ENCODE measurements around the gene NPBWR2. TPM values are rescaled to one million over a fixed set of nuclear protein-coding genes. Genes with fewer than 3 reads are reported as not detected.

The NPBWR2 gene, protein sequence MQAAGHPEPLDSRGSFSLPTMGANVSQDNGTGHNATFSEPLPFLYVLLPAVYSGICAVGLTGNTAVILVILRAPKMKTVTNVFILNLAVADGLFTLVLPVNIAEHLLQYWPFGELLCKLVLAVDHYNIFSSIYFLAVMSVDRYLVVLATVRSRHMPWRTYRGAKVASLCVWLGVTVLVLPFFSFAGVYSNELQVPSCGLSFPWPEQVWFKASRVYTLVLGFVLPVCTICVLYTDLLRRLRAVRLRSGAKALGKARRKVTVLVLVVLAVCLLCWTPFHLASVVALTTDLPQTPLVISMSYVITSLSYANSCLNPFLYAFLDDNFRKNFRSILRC
- total RNA-seq, result not detected

DNA sequence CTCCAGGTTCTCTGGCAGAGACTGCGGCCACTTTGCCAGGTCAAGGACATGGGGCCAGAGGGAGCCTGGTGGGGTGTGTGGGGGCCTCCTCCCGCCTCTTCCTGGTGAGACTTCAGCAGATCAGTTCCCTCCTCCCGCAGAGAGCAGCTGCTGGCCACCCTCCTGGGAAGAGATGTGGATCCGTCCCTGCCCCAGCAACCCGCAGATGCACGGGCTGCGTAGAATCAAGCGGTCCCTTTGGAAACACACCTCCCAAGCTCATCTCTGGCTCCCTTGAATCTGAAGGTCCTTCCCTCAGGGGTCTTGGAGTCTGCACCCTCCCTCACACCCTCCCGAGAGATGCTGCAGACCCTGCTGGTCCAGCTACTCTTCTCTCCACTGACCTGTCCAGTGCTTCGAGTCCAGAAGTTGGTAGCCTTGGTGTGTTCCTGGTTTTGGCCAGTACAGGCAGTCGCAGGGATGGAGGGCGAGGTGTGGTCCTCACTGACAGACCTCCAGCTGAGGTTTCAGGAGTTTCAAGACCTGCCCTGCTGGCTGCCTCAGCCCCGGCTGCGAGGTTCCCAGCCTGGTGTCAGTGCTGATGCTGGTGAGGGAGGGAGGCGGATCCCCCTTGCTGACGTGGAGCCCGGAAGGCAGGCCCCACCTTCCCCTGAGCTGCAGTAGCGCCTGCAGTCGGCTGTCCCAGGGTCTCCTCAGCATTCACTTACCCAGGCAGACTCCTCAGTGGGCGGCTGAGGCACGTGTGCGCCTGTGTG lies at the start of gene NPBWR2:
Gene NPBWR2 (minus strand): TSS at position 585 of the 755 bp plus-strand sequence. CDS start 734 bp downstream, outside the sequence.
- DNase-seq (ENCODE audit: low spot score in 2 of 2), result peak; percentile 7 to 51
- Histone ChIP-seq H3K36me3 (no peaks in the 10 kb centered on the region), H3K4me1 (no peaks in the 10 kb centered on the region), H3K9me3 (no peaks in the 10 kb centered on the region), H3K27ac (no peak within 1 kb of the TSS), H3K27me3 (peaks cover 4% of the 10 kb centered on the region), H3K4me3 (no peak within 1 kb of the TSS)
- TF ChIP-seq, protein P1, sequence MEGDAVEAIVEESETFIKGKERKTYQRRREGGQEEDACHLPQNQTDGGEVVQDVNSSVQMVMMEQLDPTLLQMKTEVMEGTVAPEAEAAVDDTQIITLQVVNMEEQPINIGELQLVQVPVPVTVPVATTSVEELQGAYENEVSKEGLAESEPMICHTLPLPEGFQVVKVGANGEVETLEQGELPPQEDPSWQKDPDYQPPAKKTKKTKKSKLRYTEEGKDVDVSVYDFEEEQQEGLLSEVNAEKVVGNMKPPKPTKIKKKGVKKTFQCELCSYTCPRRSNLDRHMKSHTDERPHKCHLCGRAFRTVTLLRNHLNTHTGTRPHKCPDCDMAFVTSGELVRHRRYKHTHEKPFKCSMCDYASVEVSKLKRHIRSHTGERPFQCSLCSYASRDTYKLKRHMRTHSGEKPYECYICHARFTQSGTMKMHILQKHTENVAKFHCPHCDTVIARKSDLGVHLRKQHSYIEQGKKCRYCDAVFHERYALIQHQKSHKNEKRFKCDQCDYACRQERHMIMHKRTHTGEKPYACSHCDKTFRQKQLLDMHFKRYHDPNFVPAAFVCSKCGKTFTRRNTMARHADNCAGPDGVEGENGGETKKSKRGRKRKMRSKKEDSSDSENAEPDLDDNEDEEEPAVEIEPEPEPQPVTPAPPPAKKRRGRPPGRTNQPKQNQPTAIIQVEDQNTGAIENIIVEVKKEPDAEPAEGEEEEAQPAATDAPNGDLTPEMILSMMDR (IDR thresholded peaks at IDR 0.05), result no peak
- intact Hi-C loops (cut with DNase I), result no loop called here

DNA sequence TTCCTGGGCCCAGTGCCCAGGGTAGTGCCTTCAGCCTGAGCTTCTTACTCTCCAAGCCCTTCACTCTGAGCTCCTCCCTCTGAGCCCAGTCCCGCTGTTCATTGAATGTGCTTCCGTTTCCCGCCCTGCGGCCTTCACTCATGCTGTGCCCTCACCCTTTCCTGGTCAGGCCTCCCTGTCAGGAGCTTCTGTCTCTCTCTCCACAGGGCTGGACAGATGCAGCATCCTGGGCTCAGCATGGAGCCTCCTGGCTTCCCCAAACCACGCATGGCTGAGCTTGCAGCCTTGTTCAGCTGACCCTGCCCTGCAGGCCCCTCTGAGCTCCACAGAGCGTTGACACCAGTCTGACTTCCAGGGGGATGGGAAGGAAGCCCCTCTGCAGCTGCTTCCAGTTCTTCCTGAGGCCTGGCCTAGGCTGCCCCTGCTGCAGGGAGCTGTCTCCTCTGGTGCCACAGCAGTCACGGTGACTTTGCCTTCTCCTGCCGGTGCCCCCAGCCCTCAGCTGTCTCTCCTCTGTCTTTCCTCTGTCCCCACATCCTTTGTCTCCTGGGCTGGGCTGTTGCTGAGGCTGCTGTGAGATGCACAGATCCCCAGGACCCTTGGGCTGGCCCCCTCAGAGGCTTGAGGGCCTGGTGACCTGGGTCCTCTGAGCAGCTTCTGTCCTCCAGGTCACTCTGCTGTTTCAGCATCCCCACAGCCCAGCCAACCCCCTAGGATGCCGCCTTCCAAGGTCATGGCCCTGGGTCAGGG lies 48.9 kb upstream of the NPBWR2 start:
- no peaks in the 10 kb centered on the region for H3K27me3 ChIP-seq
- no peak overlapping the region for H3K4me3 ChIP-seq
- TF ChIP-seq, protein P1 (IDR thresholded peaks at IDR 0.05), result no peak
- H3K4me1 ChIP-seq, result no peaks in the 10 kb centered on the region
- intact Hi-C loops (cut with DNase I), result no loop called here
- no peaks in the 10 kb centered on the region for H3K9me3 ChIP-seq
- no peak for DNase-seq (ENCODE audit: low spot score in 2 of 2)
- no peaks in the 10 kb centered on the region for H3K36me3 ChIP-seq
- H3K27ac ChIP-seq, result no peak overlapping the region

DNA sequence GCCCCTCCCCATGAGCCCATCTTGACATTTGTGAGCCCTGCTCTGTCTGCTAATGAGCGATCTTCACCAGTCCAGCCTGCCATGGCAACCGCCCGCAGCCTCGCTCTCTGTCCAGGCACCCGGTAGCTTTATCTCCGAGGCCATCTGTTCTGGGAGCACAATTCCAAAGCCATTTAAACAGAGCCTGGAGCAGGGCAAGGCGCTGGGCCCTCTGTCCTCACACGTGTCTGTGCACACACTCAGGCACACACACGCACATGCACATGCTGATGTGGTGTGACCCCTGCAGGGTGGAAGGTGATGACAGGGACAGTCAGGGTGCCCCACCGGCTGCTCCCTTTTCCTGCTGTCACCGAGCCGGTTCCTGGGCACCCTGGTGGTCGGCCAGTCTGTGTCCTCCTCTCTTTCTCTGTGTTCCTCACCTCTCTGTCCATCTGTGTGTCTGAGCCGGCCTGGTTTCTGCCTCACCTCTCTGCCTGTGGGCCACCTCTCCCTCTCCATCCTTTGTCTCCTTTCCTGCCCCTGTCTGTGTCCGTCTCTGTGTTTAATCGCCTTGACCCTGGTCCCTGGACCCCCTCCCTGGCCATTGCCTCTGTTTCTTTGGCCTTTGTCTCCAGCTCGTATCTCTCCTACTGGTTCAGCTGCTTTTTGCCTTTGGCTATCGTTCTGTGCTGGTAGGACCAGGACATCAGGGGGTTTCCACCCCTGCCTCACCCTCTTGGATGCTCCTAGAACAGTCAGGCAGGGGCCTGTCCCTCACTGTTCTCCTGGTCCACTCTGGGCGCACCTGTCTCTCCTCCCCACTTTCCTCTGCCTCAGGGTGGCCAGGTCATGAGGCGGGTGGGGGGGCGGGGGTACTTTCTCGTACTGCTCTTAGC lies 48.1 kb upstream of the NPBWR2 start:
- Histone ChIP-seq H3K27ac (no peak overlapping the region), H3K27me3 (no peaks in the 10 kb centered on the region), H3K4me1 (no peaks in the 10 kb centered on the region), H3K9me3 (no peaks in the 10 kb centered on the region), H3K36me3 (no peaks in the 10 kb centered on the region), H3K4me3 (no peak overlapping the region)
- TF ChIP-seq, protein P1 (IDR thresholded peaks at IDR 0.05), result no peak
- intact Hi-C loops (cut with DNase I), result no loop called here
- no peak for DNase-seq (ENCODE audit: low spot score in 2 of 2)

DNA sequence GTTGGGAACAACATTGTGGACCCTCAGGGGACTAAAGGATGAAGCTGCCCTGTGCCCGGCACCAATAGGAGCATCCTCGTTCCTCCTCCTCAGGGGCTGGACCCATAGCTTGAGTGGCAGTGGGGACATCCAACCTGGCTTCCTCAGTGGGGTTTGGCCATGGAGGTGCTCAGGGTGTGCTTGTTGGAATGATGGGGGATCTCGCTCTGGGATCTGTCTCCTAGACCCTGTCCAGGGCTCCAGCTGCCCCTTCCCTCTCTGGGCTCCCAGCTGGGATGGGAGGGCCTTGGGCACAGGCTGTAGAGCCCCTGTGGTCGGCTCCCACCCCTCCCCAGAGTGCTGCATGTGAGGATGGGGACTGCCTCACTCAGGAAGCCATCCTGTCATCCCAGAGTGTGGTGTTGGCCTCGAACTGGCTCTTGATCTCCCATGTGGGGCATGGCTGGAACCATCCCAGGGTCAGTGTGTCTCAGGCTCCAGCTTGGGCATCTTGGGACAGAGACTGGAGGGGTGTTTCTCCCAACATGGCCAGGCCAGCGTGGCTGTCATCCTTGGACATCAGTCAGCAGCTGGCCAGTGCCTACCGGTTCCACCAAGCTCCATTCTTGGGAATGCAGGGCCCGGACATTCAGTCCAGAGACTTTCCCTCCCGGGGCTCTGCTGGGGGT lies 47.4 kb upstream of the NPBWR2 start:
- TF ChIP-seq, protein P1 (IDR thresholded peaks at IDR 0.05), result no peak
- no peaks in the 10 kb centered on the region for H3K9me3 ChIP-seq
- no peak for DNase-seq (ENCODE audit: low spot score in 2 of 2)
- H3K27me3 ChIP-seq, result no peaks in the 10 kb centered on the region
- intact Hi-C loops (cut with DNase I), result no loop called here
- H3K4me3 ChIP-seq, result no peak overlapping the region
- H3K4me1 ChIP-seq, result no peaks in the 10 kb centered on the region
- H3K36me3 ChIP-seq, result no peaks in the 10 kb centered on the region
- no peak overlapping the region for H3K27ac ChIP-seq

All from ascending aorta (tissue), 2 donors.